LNCAP (cell line): ENCODE measurements around the gene HFM1.

Source experiments
- TF ChIP-seq, protein P1 (sequence below): fragments of 450-650 bp; IDR thresholded peaks from 2 replicates; pipeline ENCODE4 v1.5.1; 2017; ENCODE audit warnings: mild to moderate bottlenecking

HFM1 gene

DNA sequence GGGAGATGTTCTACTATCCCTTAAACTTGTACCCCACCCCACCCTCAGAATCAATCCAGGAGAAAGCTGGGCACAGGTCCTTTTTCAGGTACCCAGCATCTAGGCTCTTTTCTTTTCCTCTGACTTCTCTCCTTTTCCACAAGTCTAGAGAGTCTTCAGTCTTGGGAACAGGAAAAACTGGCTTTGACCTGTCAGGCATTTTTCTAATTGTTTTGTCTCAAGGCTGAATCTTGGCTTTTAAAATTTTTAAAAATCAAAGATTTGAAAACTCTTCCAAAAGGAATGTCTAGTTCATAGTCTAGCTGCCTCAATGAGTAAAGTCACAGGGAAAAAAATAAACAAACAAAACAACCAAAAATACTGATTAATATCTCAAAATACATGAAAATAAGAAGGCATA, 161.5 kb downstream of the HFM1 start:
- TF ChIP-seq, protein P1, sequence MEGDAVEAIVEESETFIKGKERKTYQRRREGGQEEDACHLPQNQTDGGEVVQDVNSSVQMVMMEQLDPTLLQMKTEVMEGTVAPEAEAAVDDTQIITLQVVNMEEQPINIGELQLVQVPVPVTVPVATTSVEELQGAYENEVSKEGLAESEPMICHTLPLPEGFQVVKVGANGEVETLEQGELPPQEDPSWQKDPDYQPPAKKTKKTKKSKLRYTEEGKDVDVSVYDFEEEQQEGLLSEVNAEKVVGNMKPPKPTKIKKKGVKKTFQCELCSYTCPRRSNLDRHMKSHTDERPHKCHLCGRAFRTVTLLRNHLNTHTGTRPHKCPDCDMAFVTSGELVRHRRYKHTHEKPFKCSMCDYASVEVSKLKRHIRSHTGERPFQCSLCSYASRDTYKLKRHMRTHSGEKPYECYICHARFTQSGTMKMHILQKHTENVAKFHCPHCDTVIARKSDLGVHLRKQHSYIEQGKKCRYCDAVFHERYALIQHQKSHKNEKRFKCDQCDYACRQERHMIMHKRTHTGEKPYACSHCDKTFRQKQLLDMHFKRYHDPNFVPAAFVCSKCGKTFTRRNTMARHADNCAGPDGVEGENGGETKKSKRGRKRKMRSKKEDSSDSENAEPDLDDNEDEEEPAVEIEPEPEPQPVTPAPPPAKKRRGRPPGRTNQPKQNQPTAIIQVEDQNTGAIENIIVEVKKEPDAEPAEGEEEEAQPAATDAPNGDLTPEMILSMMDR, result no peak

GRCh38 chr1:91234181-91234580, 170.5 kb downstream of the HFM1 start:
- TF ChIP-seq, protein P1, result no peak

- TF ChIP-seq, protein P1, result peak; percentile 34; the same call in 1 of the 2 replicates
These were observed 177.9 kb downstream of the HFM1 start for GRCh38 chr1:91226741-91227140.

- TF ChIP-seq, protein P1, result no peak
These were observed 179.8 kb downstream of the HFM1 start for GRCh38 chr1:91224878-91225277.

DNA sequence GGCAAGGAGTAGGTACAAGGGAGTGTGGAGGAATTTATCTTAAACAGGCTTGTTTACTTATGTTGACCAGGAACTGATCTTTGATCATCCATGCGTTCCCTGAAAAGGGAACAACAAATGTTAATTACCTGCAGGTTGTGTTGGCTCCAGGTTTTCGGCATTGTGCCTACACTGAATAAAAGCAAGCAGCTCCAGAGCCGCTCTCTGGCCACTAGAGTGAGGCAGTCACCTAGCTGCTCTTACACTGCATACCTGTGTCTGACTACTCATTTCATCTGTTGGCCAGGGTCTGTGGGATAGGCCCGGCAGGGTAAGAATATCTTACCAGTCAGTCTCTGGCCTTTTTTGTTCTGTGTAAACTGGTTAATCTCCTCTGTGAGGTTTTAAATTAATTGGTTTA, 183.6 kb downstream of the HFM1 start:
- TF ChIP-seq, protein P1, result no peak

DNA sequence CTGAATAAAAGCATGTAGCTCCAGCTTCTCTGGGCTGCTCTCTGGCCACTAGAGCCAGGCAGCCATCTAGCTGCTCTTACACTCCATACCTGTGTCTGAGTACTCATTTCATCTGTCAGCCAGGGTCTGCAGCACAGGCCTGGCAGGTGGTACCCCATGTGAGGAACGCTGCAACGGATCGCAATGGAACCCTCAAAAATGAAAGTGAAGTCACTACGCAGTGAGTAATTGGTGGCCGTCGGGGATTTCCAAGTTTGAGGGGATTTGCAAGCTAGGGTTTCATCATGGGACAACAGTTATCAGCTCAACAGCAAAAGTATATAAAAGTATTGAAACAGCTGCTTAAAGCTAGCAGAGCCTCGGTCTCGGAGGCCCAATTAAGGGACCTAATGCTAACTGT, 186.7 kb downstream of the HFM1 start:
- TF ChIP-seq, protein P1, result no peak
